HG03558 (cell line): ENCODE results near the gene BFSP2.

Experiments
- ATAC-seq: cut with Tn5 transposase; IDR thresholded peaks from one replicate; pipeline ENCODE4 v1.9.1; 2021; ENCODE audit warnings: moderate number of reproducible peaks; ENCODE audit not compliant: unreplicated experiment; ENCODE audit errors: extremely low read depth

The BFSP2 gene

DNA sequence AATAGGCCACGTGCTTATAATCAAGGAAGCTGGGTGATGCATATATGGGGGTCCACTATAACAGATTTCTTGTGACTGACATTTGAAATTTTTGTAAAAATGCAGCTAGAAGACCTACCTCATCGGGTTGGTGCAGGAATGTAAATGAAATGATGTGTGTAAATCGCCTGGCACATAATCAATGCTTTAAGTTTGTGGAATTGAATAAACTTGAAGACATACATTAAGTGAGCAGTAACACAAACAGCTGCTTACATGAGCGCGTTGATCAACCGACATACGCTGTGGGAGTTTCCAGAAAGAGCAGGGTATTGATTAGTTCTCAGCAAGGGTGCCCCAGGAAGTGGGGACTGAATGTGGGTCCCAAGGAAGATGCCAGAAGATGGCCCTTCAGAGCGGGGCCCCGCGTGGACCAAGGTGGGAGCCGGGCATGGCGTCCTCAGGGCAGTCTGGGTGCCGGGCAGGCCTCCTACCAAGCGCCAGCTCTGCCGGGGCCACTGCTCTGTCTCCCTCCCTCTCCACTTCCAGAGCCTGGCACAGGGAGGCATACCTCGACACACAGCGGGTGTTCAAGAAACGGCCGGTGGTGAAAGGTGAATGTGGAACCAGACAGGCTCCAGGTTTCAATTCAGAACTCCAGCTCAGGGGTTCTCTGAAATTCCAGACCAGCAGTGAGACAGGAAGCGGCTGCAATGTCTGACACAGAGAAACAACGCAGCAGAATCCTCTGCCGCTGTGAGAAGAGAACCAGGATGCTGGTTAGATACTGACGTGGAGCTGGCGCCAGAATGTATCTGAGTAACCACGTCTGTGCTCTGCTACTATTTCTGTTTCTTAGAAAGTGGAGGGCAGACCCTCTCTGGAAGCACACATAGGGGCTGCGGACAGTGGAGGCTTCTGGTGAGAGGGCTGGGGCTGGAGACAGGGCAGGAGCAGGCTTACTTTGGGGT, 12.6 kb downstream of the BFSP2 start:
- ATAC-seq, result no peak

DNA sequence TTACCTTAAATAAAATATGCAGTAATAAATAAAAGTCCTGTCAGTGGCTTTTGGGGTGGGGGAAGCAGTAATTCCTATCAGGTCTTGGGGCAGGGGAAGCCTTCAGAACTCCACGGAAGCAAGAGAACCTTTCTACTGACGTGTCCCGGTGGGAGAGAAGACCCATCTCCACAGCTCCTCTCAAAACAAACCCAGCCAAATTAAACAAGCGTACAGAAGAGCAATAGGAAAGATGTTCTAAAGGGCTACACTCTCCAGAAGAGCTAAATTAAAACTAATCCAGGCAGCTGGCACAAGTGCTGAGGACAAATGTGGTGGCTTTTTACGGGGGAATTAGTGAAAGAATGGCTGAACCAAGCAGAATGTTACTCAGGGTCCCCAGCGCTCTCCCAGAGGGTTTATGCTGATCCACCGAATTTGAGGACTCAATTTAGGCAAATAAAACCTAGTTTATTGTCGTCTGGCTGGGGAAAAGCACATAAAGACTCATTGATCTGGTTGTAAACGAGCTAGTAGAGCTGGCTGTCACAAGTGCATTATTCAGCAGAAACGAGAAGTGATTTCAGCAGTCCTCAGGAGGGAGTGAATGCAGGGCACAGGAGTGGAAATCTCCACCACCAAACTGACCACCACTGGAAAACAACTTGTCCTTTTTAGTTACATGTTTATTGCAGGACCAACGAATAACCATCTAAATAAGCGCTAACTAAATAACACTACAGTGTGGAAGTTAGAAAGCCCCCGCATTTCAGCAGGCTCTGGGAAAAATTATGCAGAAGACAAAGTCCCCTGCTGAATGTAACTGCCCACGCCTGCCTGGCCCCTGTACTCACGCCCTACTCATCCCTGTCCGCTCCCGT, 13.5 kb downstream of the BFSP2 start:
- no peak for ATAC-seq

GRCh38 chr3:133414021-133414392, 14.2 kb downstream of the BFSP2 start:
- ATAC-seq, result no peak

- no peak for ATAC-seq
Measured at GRCh38 chr3:133418361-133418760, 18.5 kb downstream of the BFSP2 start.

DNA sequence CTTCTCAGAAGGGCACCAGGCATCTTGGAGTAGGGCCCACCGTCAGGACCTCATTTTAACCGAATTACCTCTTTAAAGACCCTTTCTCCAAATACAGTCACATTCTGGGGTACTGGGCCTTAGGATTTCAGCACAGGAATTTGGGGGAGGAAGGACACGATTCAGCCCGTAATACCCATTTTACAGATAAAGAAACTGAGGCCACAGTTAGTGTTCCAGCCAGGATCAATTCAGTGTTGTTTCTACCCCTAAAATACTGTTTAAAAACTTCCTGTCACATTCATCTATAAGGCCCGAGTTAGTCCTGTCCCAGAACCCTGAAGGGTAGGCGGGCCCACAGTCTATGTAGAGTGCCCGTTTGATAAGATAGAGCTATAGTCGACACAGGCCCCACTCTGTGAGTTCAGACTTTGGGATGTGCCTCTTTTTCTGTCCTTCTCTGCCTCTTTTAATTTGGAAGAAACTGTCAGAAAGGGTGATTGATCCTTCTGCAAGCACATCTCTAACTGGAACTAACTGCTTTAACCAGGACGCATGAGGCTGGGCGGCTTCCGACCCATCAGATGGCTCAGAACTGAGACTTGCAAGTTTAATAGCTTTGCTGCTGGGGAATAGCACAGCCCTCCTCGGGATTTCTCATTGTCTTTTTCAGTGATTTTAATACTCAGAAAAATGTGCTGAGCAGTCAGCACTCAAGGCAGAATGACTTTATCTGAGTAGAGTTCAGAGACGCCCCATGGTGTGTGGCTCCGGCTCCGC, 19.5 kb downstream of the BFSP2 start:
- ATAC-seq, result no peak

- ATAC-seq, result no peak
Measured at GRCh38 chr3:133424937-133425869, 25.3 kb downstream of the BFSP2 start.

- ATAC-seq, result no peak
Measured at GRCh38 chr3:133425898-133426297, 26.0 kb downstream of the BFSP2 start.

DNA sequence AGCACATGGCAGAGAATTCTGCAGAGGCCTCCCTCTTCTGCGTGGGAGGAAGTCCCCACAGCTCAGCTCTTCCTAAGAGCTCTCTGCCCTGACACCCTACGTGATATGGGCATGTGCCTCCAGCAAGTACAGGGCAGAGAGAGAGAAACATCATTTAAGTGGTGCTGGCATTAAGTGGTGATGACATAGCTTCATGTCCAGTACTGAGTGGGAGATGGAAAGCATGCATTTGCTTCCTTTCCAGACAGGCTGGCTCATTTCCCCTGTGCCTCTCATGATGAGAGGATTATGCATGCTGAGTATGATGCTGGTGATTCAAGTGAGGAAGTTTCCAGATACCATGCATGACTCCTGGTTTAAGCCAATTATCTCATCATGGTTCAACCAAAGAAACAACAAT, 26.9 kb downstream of the BFSP2 start:
- no peak for ATAC-seq

- no peak for ATAC-seq
Measured at GRCh38 chr3:133428552-133428951, 28.7 kb downstream of the BFSP2 start.

- ATAC-seq, result no peak
Measured at GRCh38 chr3:133429063-133429462, 29.2 kb downstream of the BFSP2 start.

- no peak for ATAC-seq
Measured at GRCh38 chr3:133439563-133439962, 39.7 kb downstream of the BFSP2 start.

GRCh38 chr3:133440652-133441051, 40.8 kb downstream of the BFSP2 start:
- no peak for ATAC-seq

- ATAC-seq, result peak; percentile 62
Measured at GRCh38 chr3:133441867-133442270, 42.0 kb downstream of the BFSP2 start.

DNA sequence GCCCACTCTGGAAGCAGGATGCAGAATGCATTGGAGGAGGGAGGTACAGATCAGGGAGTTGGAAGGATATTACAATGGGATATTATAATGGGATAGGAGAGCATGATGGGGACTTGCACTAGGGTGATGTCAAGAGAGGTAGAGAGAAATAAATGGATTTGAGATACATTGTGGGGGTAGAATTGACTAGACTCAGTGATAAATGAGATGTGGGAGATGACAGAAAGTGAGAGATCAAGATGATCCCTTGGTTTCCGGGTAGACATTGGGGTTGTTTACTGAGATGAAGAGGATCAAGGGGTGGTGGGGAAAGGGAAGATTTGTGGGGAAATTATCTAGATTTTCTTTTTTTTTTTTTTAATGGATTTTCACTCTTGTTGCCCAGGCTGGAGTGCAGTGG, 42.7 kb downstream of the BFSP2 start:
- ATAC-seq, result no peak

DNA sequence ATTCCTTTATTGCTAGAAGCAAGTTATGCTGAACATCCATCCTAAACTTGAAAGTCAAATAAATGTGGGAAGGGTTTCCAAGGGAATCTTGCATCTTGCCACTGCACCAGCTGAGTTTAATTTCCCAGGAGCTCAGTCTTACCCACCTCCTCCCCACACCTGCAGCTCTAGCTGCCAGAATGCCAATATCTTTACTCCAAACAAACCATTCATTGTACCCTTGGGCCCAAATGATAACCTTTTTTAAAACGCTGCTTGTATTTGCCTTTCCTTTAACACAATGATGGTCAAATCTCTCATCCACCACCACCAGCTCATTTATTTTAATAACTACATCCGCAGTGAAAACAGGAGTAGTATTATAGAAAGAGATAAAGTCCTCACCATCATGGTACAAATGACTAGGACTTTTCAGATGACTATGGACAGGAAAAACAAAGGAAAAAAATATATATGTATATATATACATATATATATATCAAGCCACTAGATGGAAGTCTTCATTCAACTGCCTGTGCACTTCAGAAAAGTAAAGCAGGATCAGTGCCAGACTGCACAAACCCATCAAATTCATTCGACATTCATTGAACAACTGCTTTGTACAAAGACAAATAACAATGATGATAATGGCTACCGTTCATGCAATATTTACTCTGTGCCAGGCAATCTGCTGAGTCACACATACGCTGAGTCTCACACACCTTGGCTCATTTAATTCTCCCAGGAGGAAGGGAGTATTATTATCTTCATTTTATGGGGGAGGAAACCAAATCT, 44.0 kb downstream of the BFSP2 start:
- no peak for ATAC-seq

- ATAC-seq, result no peak
Measured at GRCh38 chr3:133444423-133444774, 44.5 kb downstream of the BFSP2 start.

DNA sequence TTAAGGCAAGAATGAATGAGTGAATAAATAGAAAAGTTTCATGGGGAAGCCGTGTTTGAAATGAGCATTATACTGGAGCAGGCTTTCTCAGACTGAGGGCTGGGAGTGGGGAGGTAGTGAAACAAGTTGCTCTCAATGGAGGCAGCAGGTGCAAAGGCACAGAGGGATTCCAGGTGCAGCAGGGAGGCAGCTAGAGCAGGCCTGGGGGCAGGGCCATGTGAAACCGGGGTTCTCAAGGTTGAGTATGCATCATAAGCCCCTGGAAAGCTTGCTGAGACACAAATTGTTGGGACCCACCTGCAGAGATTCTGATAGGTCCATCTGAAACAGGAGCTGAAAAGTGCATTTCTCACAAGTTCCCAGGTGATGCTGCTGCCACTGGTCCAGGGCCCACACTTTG, 45.3 kb downstream of the BFSP2 start:
- ATAC-seq, result no peak

DNA sequence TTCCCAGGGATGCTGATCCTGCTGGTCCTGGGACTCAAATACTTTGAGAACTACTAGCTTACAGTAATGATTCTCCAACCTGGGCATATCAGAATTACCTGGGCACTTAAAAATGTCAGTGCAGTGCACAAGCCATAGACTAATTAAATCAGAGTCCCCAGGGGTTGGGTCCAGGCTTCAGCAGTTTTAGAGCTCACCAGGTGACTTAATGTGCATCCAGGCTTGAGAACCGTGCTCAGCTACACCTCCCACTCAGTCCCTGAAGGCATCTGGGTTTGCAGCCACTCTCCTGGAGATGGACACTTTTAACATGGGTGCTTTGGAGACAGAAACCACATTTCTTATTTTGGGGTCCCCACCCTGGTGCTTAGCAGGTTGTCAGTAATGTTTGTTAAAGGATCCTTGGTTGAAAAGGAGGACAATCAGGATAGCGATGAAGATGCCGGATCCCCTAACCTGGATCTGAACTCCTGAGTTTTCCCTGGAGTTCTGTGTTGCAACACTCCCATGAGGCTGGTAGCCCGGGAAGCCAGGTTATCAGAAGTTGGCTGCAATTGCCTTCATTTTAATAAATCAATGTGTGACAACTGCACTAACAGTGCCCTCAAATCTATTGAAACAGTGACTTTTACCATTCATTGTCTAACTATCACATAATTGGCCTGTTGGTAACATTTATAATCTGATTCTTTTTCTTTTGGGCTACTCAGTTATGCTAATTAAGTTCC, 48.1 kb downstream of the BFSP2 start:
- ATAC-seq, result no peak
